ENCODE measurements around the gene RAPGEF6.

DNA sequence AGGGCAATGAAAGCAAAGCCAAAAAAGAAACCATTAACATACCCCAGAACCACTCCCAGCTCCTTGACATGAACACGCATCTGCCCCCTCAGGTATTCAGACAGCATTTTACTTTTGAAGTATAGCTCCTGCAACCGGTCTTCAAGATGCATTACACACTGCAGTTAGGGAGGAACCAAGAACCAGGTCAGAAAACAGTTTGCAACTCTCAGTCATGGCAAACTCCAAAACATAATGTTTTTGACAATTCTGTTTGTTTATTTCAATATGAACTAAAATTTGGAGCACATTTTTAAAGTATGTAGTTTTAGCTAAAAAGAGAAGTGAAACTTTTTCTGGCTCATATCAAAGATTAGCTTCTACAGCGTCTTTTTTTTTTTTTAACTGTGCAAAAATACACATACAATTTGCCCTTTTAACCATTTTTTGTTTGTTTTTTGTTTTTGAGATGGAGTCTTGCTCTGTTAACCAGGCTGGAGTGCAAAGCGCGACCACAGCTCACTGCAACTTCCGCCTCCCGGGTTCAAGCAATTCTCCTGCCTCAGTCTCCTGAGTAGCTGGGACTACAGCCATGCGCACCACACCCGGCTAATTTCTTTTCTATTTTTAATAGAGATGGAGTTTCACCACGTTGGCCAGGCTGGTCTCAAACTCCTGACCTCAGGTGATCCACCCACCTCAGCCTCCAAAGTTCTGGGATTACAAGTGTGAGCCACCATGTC, 12.2 kb upstream of the RAPGEF6 start:
- TF ChIP-seq, protein P1, sequence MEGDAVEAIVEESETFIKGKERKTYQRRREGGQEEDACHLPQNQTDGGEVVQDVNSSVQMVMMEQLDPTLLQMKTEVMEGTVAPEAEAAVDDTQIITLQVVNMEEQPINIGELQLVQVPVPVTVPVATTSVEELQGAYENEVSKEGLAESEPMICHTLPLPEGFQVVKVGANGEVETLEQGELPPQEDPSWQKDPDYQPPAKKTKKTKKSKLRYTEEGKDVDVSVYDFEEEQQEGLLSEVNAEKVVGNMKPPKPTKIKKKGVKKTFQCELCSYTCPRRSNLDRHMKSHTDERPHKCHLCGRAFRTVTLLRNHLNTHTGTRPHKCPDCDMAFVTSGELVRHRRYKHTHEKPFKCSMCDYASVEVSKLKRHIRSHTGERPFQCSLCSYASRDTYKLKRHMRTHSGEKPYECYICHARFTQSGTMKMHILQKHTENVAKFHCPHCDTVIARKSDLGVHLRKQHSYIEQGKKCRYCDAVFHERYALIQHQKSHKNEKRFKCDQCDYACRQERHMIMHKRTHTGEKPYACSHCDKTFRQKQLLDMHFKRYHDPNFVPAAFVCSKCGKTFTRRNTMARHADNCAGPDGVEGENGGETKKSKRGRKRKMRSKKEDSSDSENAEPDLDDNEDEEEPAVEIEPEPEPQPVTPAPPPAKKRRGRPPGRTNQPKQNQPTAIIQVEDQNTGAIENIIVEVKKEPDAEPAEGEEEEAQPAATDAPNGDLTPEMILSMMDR (conservative IDR thresholded peaks at IDR 0.05; ENCODE audit: low read depth, low read length): no peak
- TF ChIP-seq BHLHE40 (IDR thresholded peaks at IDR 0.05; ENCODE audit: low read depth, low read length): no peak

Measured in IMR-90 (cell line).